GM12875 (cell line): ENCODE results near the gene MMEL1.

Experiments
- H3K4me3 ChIP-seq: one replicate; pipeline ENCODE4 v1.5.1; 2011; ENCODE audit warnings: low read depth, low read length, control low read depth
- TF ChIP-seq, protein P1 (sequence below): IDR thresholded peaks from 2 replicates; pipeline ENCODE4 v1.5.1; 2011; ENCODE audit warnings: low read depth, mild to moderate bottlenecking, control low read depth, inconsistent platforms, low read length, moderate library complexity, borderline replicate concordance; ENCODE audit not compliant: insufficient read depth

MMEL1 gene

DNA sequence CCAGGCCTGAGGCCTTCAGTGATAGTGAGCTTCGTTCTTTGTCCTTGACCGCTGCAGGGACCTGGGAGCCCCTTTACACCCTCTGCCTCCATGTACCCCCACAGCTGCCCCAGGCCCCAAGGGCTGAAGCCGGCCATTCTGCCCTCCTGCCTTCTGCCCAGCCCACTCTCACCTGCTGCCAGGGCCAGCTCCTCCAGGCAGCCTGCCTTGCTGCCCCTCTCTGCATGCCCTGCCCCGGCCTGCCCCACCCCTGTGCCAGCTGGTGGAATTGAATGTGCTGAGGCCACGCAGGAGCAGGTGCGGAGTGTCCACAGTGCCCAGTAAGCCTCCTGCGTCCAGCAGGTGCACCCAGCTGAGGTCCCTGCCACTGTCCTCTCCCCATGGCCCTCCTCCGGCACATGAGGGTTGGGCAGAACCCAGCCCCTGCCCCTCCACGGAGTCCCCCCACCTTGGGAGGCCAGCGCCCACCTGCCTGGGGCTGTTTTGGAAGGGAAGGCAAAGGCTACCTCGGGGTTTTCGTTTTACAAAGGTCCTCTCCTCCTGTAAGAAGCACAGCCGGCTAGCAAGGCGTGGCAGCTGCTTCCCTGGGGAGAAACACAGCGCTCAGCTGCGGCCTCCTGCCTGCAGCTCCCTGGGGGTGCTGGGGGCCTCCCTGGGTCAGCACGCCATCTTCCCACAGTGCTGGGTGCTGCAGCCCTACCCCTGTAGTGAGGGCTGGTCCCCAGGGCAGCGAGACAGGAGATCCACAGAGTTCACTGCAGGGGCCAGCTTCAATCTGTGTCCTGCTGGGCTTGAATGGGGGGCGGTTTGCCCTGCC, 21.0 kb downstream of the MMEL1 start:
- TF ChIP-seq, protein P1, sequence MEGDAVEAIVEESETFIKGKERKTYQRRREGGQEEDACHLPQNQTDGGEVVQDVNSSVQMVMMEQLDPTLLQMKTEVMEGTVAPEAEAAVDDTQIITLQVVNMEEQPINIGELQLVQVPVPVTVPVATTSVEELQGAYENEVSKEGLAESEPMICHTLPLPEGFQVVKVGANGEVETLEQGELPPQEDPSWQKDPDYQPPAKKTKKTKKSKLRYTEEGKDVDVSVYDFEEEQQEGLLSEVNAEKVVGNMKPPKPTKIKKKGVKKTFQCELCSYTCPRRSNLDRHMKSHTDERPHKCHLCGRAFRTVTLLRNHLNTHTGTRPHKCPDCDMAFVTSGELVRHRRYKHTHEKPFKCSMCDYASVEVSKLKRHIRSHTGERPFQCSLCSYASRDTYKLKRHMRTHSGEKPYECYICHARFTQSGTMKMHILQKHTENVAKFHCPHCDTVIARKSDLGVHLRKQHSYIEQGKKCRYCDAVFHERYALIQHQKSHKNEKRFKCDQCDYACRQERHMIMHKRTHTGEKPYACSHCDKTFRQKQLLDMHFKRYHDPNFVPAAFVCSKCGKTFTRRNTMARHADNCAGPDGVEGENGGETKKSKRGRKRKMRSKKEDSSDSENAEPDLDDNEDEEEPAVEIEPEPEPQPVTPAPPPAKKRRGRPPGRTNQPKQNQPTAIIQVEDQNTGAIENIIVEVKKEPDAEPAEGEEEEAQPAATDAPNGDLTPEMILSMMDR = no peak
- no peak overlapping the region for H3K4me3 ChIP-seq

DNA sequence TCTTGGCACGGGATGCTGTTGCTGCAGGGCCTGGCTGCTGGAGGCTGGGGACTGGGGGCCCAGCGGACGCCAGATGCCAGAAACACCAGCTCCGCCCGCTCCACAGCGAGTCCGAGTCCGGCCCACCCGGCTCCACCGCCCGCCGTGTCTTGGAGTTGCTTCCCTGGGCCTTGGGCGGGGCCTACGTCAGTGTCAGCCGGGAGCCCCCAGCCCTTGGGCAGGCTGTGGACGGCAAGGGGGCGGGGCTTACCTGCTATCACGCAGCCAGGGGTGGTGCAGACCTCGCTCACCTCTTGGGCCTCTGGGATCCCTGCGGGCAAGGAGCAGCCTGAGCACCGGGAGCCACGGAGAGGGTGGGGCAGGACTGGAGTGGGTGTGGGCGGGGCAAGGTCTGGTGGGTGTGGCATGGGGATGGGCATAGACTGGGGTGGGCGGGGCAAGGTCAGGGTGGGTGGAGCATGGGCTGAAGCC, 21.8 kb downstream of the MMEL1 start:
- H3K4me3 ChIP-seq = no peak overlapping the region
- TF ChIP-seq, protein P1 = no peak

DNA sequence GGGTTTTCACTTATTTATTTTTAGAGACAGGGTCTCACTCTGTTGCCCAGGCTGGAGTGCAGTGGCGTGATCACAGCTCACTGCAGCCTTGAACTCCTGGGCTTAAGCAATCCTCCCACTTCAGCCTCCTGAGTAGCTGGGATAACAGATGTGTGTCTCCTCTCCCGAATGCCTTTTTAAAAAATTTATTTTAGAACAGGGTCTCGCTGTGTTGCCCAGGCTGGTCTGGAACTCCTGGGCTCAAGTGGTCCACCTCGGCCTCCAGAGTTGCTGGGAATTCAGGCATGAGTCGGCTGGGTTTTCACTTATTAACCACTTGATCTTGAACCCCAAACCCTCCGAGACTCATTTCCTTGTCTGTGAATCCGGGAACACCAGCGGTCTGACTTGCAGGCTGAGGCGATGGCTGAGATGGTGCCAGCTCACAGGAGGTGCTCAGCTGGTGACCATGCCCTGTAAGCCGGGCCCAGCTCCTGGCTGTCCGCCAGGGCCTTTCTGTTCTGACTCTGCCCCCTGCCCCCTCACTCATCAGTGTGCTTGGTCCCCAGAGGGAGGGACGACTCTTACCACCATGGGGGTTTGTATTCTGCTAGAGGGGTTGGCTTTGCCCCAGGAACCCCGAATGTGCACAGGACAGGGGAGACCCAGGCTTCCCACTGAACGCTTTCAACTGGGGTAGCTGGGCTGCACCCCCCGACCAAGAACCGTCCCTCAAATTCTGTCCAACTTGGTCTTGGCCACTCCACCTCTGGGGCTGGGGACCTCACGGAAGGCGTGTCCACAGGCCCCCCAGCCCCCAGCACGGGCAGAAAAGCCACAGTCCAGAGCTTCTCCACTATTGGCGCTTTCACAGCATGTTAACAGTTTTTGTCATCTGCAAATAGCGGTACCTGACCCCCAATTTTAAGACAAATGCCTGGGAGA, 22.5 kb downstream of the MMEL1 start:
- H3K4me3 ChIP-seq = no peak overlapping the region
- TF ChIP-seq, protein P1 = no peak

DNA sequence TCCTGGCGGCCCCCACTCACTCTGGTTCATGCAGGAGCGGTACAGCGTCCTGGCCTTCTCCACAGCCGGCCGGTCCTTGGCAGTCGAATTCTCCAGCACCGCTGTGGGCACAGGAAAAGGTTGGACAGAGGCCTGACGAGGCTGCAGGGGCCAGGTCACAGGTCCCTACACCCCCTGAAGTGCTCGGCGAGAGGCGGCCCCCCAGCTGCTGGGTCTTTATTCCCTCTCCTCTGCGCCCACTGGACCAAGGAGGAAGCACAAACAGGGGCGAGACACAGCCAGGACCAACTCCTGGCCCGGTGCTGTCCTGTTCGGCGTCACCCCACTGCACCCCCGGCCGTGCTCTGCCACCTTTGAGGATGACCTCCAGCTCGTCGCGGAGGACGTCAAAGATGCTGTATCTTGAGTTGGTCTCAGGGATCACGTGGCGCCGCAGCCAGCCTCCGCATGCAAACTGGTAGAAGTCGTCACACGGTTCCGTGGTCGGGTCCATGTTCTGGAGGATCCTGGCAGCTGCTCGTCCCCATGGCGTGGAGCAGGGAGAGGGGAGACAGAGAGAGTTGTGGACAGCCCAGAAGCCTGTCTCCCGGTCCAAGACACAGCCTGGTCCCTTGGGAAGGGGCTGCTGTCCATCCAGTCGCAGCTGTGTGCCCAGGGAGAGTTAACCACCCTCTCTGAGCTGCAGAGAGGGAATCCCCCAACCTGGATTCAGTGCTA, 23.3 kb downstream of the MMEL1 start:
- H3K4me3 ChIP-seq = no peak overlapping the region
- TF ChIP-seq, protein P1 = no peak

DNA sequence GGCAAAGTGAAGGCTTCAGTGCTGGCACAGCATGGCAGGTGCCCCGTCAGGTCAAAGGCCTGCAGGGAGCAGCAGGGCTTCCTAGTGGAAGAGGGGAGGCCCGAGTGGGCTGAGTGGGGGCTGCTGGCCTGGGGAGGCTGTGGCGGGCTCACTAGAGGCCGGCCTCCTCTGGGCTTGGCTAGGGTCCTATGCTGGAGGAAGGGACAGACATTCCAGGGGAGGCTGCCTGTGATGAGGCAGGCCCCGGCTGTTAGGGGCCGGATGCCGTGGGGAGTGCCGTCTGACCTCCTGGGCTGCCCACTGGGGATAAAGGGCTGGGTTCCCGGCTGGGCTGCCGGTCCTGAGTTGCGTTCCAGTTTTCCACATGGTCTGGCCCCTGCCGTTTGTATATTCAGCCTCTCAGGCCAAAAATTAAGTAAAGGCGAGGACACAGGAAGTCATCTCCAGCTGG, 25.1 kb downstream of the MMEL1 start:
- no peak overlapping the region for H3K4me3 ChIP-seq
- TF ChIP-seq, protein P1 = no peak

DNA sequence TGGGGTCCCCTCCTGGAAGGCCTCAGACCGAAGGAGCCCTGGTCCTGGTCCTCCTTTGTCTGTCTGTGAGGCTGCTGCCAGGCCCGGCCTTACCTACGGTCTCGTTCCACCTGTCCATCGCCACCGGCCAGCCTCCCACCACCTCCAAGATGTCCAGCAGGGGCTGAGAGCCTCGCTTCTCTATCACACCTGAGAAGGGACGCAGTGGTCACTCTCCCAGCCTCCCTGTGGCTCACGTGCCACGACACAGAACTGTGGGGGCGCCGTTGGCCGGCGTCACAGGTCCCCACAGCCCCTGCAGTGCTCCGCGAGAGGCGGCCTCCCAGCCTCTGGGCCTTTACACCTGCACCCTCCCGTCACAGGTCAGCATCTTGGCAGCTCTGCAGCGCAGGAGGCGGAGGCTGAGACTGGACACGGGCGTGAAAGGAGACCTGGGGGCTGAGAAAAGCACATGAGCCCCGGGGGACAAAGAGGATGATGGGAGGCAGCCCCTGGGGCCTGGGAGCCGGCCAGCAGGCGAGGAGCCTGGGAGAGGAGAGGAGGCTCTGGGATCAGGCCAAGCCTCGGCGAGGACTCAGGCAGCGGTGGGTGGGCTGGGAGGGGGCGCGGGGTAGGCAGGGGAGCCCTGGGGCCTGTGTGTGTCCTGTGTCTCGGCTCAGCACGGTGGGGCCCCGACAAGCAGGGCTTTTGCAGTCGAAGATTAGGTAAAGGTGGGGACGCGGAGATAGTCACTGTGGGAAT, 25.8 kb downstream of the MMEL1 start:
- TF ChIP-seq, protein P1 = no peak
- H3K4me3 ChIP-seq = no peak overlapping the region
